Measurements from ENCODE around the gene TRIM47.

TRIM47 gene

GRCh38 chr17:75878174-75878998, at the start of gene TRIM47:
TRIM47 (minus strand) TSS chr17:75878581; CDS start chr17:75878548, 33 bp downstream.
- DNase-seq: peak; percentile 52

- DNase-seq: no peak
Observed at GRCh38 chr17:75927286-75927922, 49.0 kb upstream of the TRIM47 start.

GRCh38 chr17:75926456-75926855, 48.1 kb upstream of the TRIM47 start:
- no peak for DNase-seq

GRCh38 chr17:75925912-75926311, 47.5 kb upstream of the TRIM47 start:
- no peak for DNase-seq

- no peak for DNase-seq
Observed at GRCh38 chr17:75925103-75925502, 46.7 kb upstream of the TRIM47 start.

- DNase-seq: no peak
Observed at GRCh38 chr17:75922963-75923874, 44.8 kb upstream of the TRIM47 start.

GRCh38 chr17:75922173-75922961, 44.0 kb upstream of the TRIM47 start:
- no peak for DNase-seq

GRCh38 chr17:75921596-75921995, 43.2 kb upstream of the TRIM47 start:
- DNase-seq: no peak

- no peak for DNase-seq
Observed at GRCh38 chr17:75920045-75920560, 41.7 kb upstream of the TRIM47 start.

GRCh38 chr17:75919611-75920010, 41.2 kb upstream of the TRIM47 start:
- no peak for DNase-seq

- no peak for DNase-seq
Observed at GRCh38 chr17:75917917-75918445, 39.6 kb upstream of the TRIM47 start.

- DNase-seq: no peak
Observed at GRCh38 chr17:75917141-75917916, 38.9 kb upstream of the TRIM47 start.

- no peak for DNase-seq
Observed at GRCh38 chr17:75915268-75915667, 36.9 kb upstream of the TRIM47 start.

GRCh38 chr17:75914643-75915267, 36.4 kb upstream of the TRIM47 start:
- DNase-seq: no peak

- peak; percentile 53 for DNase-seq
Observed at GRCh38 chr17:75913537-75914210, 35.3 kb upstream of the TRIM47 start.

- DNase-seq: peak; percentile 74
Observed at GRCh38 chr17:75910699-75911098, 32.3 kb upstream of the TRIM47 start.

GRCh38 chr17:75909812-75910274, 31.5 kb upstream of the TRIM47 start:
- peak; percentile 76 for DNase-seq

GRCh38 chr17:75909051-75909811, 30.9 kb upstream of the TRIM47 start:
- peak; percentile 88 for DNase-seq

GRCh38 chr17:75908201-75908600, 29.8 kb upstream of the TRIM47 start:
- peak; percentile 49 for DNase-seq

Data from NCI-H510A (cell line).